ENCODE results near the gene HOXC11.

Gene HOXC11

GRCh38 chr12:53980802-53981496 is 8.0 kb downstream of the HOXC11 start:
- Histone ChIP-seq H3K27me3 (ENCODE audit: insufficient read depth, insufficient read length) (peaks cover 96% of the 10 kb centered on the region), H3K36me3 (ENCODE audit: insufficient read depth, insufficient read length, low read length) (no peaks in the 10 kb centered on the region), H3K4me1 (ENCODE audit: insufficient read depth, insufficient read length) (no peaks in the 10 kb centered on the region), H3K4me3 (ENCODE audit: insufficient read length, low read depth) (no peak overlapping the region), H3K9me3 (ENCODE audit: insufficient read depth, low read length) (peaks cover 11% of the 10 kb centered on the region; the same call in 1 of the 2 replicates), H3K9ac (ENCODE audit: insufficient read length, low read depth) (no peak overlapping the region)
- no peak for TF ChIP-seq YY1 (IDR thresholded peaks at IDR 0.05; ENCODE audit: insufficient read depth, insufficient read length)
- TF ChIP-seq SUZ12 (IDR thresholded peaks at IDR 0.05; ENCODE audit: extremely low read depth, insufficient read depth, insufficient read length) = no peak
- no peak for TF ChIP-seq ZNF274 (IDR thresholded peaks at IDR 0.05; ENCODE audit: low read depth, low read length)
- DNase-seq (ENCODE audit: low read depth, low spot score) = no peak

- no peak overlapping the region for H3K4me3 ChIP-seq (ENCODE audit: insufficient read length, low read depth)
- TF ChIP-seq ZNF274 (IDR thresholded peaks at IDR 0.05; ENCODE audit: low read depth, low read length) (no peak), SUZ12 (IDR thresholded peaks at IDR 0.05; ENCODE audit: extremely low read depth, insufficient read depth, insufficient read length) (peak; percentile 39)
- no peak overlapping the region for H3K9ac ChIP-seq (ENCODE audit: insufficient read length, low read depth)
- H3K4me1 ChIP-seq (ENCODE audit: insufficient read depth, insufficient read length) = no peaks in the 10 kb centered on the region
- H3K27me3 ChIP-seq (ENCODE audit: insufficient read depth, insufficient read length) = peaks cover 96% of the 10 kb centered on the region
- peaks cover 11% of the 10 kb centered on the region; the same call in 1 of the 2 replicates for H3K9me3 ChIP-seq (ENCODE audit: insufficient read depth, low read length)
- no peak for DNase-seq (ENCODE audit: low read depth, low spot score)
- no peaks in the 10 kb centered on the region for H3K36me3 ChIP-seq (ENCODE audit: insufficient read depth, insufficient read length, low read length)
These were observed 9.0 kb downstream of the HOXC11 start for GRCh38 chr12:53981634-53982565.

GRCh38 chr12:53982648-53983567 is 10.0 kb downstream of the HOXC11 start:
- Histone ChIP-seq H3K9ac (ENCODE audit: insufficient read length, low read depth) (no peak overlapping the region), H3K4me3 (ENCODE audit: insufficient read length, low read depth) (no peak overlapping the region), H3K36me3 (ENCODE audit: insufficient read depth, insufficient read length, low read length) (no peaks in the 10 kb centered on the region), H3K27me3 (ENCODE audit: insufficient read depth, insufficient read length) (peaks cover 96% of the 10 kb centered on the region), H3K9me3 (ENCODE audit: insufficient read depth, low read length) (peaks cover 11% of the 10 kb centered on the region; the same call in 1 of the 2 replicates), H3K4me1 (ENCODE audit: insufficient read depth, insufficient read length) (no peaks in the 10 kb centered on the region)
- DNase-seq (ENCODE audit: low read depth, low spot score) = no peak
- no peak for TF ChIP-seq ZNF274 (IDR thresholded peaks at IDR 0.05; ENCODE audit: low read depth, low read length)

GRCh38 chr12:53983568-53983949 is 10.6 kb downstream of the HOXC11 start:
- no peak overlapping the region for H3K9ac ChIP-seq (ENCODE audit: insufficient read length, low read depth)
- no peak overlapping the region for H3K4me3 ChIP-seq (ENCODE audit: insufficient read length, low read depth)
- no peak for TF ChIP-seq SUZ12 (IDR thresholded peaks at IDR 0.05; ENCODE audit: extremely low read depth, insufficient read depth, insufficient read length)
- no peak for TF ChIP-seq ZNF274 (IDR thresholded peaks at IDR 0.05; ENCODE audit: low read depth, low read length)
- no peak for TF ChIP-seq YY1 (IDR thresholded peaks at IDR 0.05; ENCODE audit: insufficient read depth, insufficient read length)
- H3K27me3 ChIP-seq (ENCODE audit: insufficient read depth, insufficient read length) = peaks cover 96% of the 10 kb centered on the region
- H3K9me3 ChIP-seq (ENCODE audit: insufficient read depth, low read length) = peaks cover 11% of the 10 kb centered on the region; the same call in 1 of the 2 replicates
- H3K36me3 ChIP-seq (ENCODE audit: insufficient read depth, insufficient read length, low read length) = no peaks in the 10 kb centered on the region
- DNase-seq (ENCODE audit: low read depth, low spot score) = no peak
- H3K4me1 ChIP-seq (ENCODE audit: insufficient read depth, insufficient read length) = no peaks in the 10 kb centered on the region

- peaks cover 11% of the 10 kb centered on the region; the same call in 1 of the 2 replicates for H3K9me3 ChIP-seq (ENCODE audit: insufficient read depth, low read length)
- H3K4me1 ChIP-seq (ENCODE audit: insufficient read depth, insufficient read length) = no peaks in the 10 kb centered on the region
- no peak overlapping the region for H3K9ac ChIP-seq (ENCODE audit: insufficient read length, low read depth)
- no peak for TF ChIP-seq ZNF274 (IDR thresholded peaks at IDR 0.05; ENCODE audit: low read depth, low read length)
- no peak for TF ChIP-seq SUZ12 (IDR thresholded peaks at IDR 0.05; ENCODE audit: extremely low read depth, insufficient read depth, insufficient read length)
- TF ChIP-seq YY1 (IDR thresholded peaks at IDR 0.05; ENCODE audit: insufficient read depth, insufficient read length) = no peak
- no peaks in the 10 kb centered on the region for H3K36me3 ChIP-seq (ENCODE audit: insufficient read depth, insufficient read length, low read length)
- peaks cover 96% of the 10 kb centered on the region for H3K27me3 ChIP-seq (ENCODE audit: insufficient read depth, insufficient read length)
- no peak for DNase-seq (ENCODE audit: low read depth, low spot score)
- H3K4me3 ChIP-seq (ENCODE audit: insufficient read length, low read depth) = no peak overlapping the region
These were observed 11.1 kb downstream of the HOXC11 start for GRCh38 chr12:53983950-53984572.

- DNase-seq (ENCODE audit: low read depth, low spot score) = peak; percentile 72
- no peak within 1 kb of the TSS for H3K9ac ChIP-seq (ENCODE audit: insufficient read length, low read depth)
- peaks cover 11% of the 10 kb centered on the region; the same call in 1 of the 2 replicates for H3K9me3 ChIP-seq (ENCODE audit: insufficient read depth, low read length)
- no peak within 1 kb of the TSS for H3K4me3 ChIP-seq (ENCODE audit: insufficient read length, low read depth)
- no peaks in the 10 kb centered on the region for H3K4me1 ChIP-seq (ENCODE audit: insufficient read depth, insufficient read length)
- H3K36me3 ChIP-seq (ENCODE audit: insufficient read depth, insufficient read length, low read length) = no peaks in the 10 kb centered on the region
- peaks cover 96% of the 10 kb centered on the region for H3K27me3 ChIP-seq (ENCODE audit: insufficient read depth, insufficient read length)
- TF ChIP-seq SUZ12 (IDR thresholded peaks at IDR 0.05; ENCODE audit: extremely low read depth, insufficient read depth, insufficient read length) (no peak), YY1 (IDR thresholded peaks at IDR 0.05; ENCODE audit: insufficient read depth, insufficient read length) (no peak), ZNF274 (IDR thresholded peaks at IDR 0.05; ENCODE audit: low read depth, low read length) (no peak)
These were observed 12.2 kb downstream of the HOXC11 start, which contains the start of gene HOXC10 for GRCh38 chr12:53984901-53985691. Gene HOXC10, plus strand, starts transcription at chr12:53985146. Its CDS starts 114 bp downstream, at chr12:53985260.
